ENCODE results near the gene PSMC3IP. TPM values are rescaled to one million over a fixed set of nuclear protein-coding genes. Genes with fewer than 3 reads are reported as not detected.
"Not testable (repeated sequence)": the region's sequence is repeated elsewhere in the genome, so short reads cannot be mapped to it uniquely, and the experiment has no call there.

PSMC3IP gene, protein sequence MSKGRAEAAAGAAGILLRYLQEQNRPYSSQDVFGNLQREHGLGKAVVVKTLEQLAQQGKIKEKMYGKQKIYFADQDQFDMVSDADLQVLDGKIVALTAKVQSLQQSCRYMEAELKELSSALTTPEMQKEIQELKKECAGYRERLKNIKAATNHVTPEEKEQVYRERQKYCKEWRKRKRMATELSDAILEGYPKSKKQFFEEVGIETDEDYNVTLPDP
- 8.0 and 8.5 TPM in 2 replicates for total RNA-seq (2014; rRNA removed; shearing (Covaris generic))
- 15.7 and 16.8 TPM in 2 replicates for polyA plus RNA-seq (2015; cell fraction: cytosol; rRNA removed)
- 66.9 and 75.1 TPM in 2 replicates for polyA plus RNA-seq (2015; cell fraction: nucleus; rRNA removed)

DNA sequence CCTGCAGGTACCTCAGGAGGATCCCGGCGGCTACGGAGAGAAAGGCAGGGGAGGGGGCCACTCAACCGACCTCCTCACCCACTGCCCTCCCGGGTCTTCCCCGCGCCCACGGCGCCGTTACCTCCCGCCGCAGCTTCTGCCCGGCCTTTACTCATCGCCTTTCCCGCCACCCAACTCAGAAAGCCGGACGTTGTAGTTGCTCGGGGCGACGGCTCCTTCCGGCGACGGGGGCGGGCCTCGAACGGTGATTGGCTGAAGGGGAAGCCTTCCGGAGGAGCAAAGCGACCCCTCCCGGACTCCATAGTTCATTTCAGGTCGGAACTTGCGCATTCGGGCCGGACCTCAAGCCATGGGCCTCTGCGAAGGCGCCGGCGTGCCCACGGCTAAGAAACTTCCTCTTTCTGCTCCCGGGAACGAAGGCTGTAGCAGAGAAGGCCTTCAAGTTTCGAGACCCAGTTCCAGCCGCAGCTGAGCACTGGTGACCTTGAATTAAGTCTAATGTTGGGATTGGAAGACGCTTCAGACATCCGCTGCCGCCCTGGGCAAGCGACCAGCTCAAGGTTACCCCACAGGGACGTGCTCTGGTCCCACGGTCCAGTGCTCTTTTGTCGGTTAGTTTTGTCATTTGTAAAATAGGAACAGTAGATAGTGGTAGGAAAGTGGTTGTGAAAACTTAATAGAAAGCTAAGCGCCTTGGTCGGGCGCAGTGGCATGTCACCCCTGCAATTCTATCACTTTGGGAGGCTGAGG is at the start of gene PSMC3IP:
PSMC3IP (minus strand) TSS at position 198 of the 750 bp plus-strand sequence; CDS start at position 155, 43 bp downstream.
- peak; percentile 94 for DNase-seq (ENCODE audit: low read depth, low spot score)
- in situ Hi-C loops (cut with HindIII; ENCODE audit: low pct_unique_long_range_greater_than_20kb, low sequenced_read_pairs) = no loop called here

DNA sequence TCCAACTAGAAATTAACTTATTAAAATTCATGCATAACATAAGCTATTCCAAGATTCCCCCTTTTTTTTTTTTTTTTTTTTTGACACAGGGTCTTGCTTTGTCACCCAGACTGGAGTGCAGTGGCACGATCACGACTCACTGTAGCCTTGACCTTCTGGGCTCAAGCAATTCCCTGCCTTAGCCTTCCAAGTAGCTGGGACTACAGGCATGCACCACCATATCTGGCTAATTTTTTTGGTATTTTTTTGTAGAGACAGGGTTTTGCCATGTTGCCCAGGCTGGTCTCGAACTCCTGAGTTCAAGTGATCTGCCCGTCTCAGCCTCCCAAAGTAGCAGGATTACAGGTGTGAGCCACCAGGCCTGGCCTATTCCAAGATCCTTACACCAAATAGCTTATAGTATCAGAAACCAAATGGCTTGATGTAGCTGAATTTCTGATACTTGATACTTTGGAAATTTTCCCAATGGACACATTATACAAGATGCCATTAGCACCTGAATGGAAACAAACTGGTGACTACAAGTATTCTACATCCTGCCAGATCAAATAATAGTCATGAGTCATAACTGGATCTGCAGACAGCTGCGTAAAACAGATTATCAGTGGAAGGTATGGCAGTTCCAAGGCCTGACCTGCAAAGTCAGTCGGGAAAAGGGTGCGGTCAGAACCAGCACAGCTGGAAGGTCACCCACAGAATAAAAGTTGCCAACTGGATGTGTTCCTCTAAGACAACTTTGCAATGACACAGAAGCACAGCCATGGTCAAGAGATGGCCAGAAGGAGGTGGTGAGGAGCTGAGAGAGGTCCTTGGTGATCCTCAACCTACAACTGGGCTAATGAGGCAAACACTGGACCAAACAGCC is 46.4 kb upstream of the PSMC3IP start:
- in situ Hi-C loops (cut with HindIII; ENCODE audit: low pct_unique_long_range_greater_than_20kb, low sequenced_read_pairs) = no loop called here
- peak; percentile 42 for DNase-seq (ENCODE audit: low read depth, low spot score)

DNA sequence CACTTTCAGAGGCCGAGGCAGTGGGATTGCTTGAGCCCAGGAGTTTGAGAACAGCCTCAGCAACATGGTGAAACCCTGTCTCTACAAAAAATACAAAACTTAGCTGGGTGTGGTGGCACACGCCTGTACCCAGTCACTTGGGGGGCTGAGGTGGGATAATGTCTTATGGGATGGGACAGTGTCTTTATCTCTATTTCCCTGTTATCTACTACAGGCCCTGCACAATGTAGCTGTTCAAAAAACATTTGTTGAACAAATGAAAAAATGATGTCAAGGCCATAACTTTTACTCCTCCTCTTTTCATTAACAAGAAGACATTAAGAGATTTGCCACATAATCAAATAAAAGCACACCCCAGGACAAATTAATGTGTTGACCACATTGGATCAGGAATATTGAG is 45.7 kb upstream of the PSMC3IP start:
- no peak for DNase-seq (ENCODE audit: low read depth, low spot score)
- in situ Hi-C loops (cut with HindIII; ENCODE audit: low pct_unique_long_range_greater_than_20kb, low sequenced_read_pairs) = no loop called here

DNA sequence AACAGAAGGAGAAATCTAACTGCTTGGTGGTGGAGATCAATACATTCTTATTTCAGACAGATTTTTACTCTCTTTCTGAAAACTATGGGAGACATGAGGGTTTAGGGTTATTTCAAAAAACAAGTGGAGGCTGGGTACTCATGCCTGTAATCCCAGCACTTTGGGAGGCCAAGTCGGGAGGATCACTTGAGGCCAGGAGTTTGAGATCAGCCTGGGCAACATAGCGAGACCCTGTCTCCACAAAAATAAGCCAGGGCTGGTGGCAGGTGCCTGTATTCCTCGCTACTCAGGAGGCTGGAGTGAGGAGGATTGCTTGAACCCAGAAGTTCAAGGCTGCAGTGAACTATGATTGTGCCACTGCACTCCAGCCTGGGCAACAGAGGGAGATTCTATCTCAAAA is 44.5 kb upstream of the PSMC3IP start:
- DNase-seq (ENCODE audit: low read depth, low spot score); in situ Hi-C loops (cut with HindIII; ENCODE audit: low pct_unique_long_range_greater_than_20kb, low sequenced_read_pairs): not testable (repeated sequence)

DNA sequence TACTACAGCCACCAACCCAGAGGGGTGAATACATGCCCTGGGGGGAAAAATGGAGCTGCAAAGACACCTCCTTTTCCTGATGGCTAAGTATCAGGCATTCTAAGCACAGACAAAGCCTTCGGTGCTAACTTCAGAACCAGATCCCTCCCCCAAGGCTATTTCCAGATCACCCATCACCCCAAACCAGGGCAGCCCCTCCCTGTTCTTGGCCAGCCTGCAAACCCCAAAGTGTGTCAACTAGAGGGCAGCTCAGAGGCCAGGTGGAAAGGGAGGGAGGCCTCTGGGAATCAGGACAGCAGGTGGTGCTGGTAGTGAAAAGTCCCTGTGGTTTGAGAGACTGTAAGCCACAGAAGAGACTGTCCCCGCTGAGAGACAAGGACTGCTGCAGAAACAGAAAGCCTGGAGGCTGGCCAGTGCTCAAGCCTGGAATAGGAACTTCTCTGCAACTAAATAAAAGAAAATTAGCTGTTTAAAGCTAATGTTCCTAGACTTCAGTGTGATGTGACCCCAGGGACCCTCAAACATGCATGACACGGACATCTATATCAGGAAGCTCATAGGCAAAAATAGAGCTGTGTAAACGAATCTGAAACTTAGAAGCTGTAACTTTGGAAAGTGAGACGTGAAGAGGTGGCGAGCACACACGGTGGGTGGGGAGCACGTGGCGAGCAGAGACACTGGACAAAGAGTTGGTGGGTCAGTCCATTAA is 41.1 kb upstream of the PSMC3IP start:
- no peak for DNase-seq (ENCODE audit: low read depth, low spot score)
- in situ Hi-C loops (cut with HindIII; ENCODE audit: low pct_unique_long_range_greater_than_20kb, low sequenced_read_pairs) = no loop called here

DNA sequence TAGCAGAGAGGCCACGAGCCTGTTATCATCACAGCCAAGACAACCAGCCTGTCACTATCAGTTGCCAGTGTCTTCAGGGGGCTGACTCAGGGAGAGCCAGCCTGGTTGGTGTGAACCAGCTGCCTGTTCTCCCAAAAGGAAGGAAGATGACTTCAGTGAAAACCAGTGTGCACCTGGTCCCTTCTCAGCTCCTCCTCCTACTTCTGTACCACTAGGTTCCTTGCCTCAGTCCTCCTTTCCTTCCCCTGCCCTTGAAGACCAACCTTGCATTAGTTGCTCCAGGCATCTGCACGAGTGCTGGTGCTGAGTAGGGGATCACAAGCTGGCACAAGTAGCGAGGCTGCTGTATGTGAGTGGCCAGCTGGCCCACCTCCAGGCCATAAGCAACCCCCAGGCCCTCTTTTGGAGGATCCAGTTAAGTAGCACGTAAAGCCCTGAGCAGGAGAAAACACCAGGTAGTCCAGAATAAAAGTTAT is 40.5 kb upstream of the PSMC3IP start:
- DNase-seq (ENCODE audit: low read depth, low spot score) = no peak
- in situ Hi-C loops (cut with HindIII; ENCODE audit: low pct_unique_long_range_greater_than_20kb, low sequenced_read_pairs) = no loop called here

DNA sequence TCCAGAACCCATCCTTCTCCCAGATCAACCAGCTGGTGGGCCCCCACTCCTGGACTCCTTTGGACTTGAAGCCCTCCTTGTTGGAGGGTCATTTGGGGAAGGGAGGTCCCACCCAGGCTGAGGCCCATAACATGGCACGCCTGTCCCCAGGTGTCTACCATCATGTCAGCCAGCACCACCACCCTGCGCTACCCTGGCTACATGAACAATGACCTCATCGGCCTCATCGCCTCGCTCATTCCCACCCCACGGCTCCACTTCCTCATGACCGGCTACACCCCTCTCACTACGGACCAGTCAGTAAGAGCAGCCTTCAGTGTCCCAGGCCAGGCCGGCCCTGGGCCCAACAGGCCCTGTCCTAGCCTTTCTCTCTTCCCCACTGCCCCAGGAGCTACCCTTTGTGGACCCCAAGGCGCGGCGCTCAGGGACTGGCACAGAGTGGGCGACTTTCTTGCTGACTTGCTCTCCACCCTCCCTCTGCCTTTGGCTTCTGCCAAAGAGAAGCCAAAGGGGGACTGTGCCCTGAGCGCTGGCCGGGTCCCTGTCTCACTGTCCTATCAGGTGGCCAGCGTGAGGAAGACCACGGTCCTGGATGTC is 36.3 kb upstream of the PSMC3IP start:
- DNase-seq (ENCODE audit: low read depth, low spot score) = no peak
- in situ Hi-C loops (cut with HindIII; ENCODE audit: low pct_unique_long_range_greater_than_20kb, low sequenced_read_pairs) = no loop called here

DNA sequence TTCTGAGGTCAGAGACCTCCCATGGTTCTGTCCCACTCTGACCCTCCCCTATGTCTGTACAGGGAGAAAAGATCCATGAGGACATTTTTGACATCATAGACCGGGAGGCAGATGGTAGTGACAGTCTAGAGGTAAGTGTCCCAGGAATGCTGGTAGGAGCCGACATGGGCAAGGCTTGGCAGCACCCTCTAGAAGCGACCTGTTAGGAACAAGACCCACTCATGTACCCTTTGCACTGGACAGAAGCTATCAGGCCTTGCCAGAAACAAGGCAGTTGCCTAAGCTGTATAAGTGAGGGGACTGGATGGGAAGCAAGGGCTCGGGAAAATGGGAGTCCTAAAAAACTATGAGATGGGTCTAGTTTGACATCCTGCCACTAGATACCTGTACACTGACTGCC is 34.5 kb upstream of the PSMC3IP start:
- in situ Hi-C loops (cut with HindIII; ENCODE audit: low pct_unique_long_range_greater_than_20kb, low sequenced_read_pairs) = no loop called here
- no peak for DNase-seq (ENCODE audit: low read depth, low spot score)

DNA sequence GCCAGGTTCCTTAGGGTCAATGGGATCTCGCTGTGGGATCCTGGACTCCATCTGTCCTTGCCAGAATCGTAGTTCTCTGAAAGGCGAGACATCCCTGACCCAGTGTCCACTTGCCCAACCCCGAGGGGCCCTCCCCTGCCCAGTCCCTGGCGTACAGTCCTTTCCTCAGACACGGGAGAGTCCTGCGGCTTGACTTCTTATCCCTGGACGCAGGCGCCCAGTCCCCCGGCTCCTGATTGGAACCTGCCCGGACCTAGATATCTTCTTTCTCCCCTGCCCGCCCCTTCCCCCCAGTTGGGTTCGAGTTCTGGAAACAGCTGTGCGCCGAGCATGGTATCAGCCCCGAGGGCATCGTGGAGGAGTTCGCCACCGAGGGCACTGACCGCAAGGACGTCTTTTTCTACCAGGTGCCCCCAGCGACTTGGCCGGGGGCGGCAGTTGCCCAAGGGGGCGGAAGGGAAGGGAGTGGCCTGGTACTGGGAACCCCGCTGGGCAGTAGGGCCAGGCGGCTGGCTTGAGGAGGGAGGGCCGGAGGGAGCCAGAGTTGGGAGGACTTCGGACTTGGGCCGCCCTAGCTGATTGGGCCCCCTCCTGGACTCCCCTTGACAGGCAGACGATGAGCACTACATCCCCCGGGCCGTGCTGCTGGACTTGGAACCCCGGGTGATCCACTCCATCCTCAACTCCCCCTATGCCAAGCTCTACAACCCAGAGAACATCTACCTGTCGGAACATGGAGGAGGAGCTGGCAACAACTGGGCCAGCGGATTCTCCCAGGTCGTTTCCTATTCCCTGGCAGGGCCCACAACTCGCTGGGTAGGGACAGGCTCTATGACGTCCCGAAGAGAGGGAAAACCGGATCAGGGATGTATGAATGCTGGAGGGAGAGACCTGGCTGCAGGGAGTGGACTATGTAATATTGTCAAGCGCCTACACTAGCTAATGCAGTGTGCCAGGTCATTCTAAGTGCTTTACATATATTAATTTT is 32.6 kb upstream of the PSMC3IP start:
- not testable (repeated sequence) for DNase-seq (ENCODE audit: low read depth, low spot score)

DNA sequence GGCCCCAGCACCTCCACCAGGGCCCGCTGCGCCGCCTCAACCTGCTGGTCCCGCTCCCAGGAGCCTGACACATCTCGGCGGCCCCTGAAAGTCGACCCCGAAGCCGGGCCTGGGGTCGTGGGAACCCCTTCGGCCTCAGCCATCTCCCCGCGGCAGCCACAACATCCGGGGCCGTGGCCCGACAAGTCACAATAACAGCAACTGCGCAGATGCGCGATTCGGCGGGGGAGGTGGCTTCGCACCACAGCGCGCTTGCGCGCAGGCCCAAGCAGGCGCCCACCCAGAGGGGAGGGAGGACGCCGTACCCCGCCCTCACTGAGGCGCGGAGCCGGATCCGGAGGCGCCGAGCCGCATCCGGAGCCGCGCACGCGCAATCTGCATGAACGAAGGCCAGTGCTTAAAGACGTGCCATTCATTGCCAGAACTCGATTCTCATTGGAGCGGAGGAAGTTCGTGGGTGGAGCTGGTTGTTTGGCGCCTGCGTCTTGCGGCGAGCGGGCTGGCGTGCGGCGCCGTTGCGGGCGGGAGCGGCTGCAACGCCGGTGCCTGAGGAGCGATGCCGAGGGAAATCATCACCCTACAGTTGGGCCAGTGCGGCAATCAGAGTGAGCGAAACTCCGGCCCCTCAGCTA is 31.8 kb upstream of the PSMC3IP start, which contains the start of the genes RETREG3 and TUBG1:
RETREG3 (minus strand) TSS at position 193 of the 632 bp plus-strand sequence; CDS start at position 143, 50 bp downstream.
TUBG1 (plus strand) TSS at position 502 of the 632 bp plus-strand sequence; CDS start at position 557, 55 bp downstream.
- in situ Hi-C loops (cut with HindIII; ENCODE audit: low pct_unique_long_range_greater_than_20kb, low sequenced_read_pairs) = no loop called here
- DNase-seq (ENCODE audit: low read depth, low spot score) = peak; percentile 99

More for the DNA sequence above, 32.6 kb upstream of the PSMC3IP start:
- in situ Hi-C loops (cut with HindIII; ENCODE audit: low pct_unique_long_range_greater_than_20kb, low sequenced_read_pairs) = not testable (repeated sequence)

DNA sequence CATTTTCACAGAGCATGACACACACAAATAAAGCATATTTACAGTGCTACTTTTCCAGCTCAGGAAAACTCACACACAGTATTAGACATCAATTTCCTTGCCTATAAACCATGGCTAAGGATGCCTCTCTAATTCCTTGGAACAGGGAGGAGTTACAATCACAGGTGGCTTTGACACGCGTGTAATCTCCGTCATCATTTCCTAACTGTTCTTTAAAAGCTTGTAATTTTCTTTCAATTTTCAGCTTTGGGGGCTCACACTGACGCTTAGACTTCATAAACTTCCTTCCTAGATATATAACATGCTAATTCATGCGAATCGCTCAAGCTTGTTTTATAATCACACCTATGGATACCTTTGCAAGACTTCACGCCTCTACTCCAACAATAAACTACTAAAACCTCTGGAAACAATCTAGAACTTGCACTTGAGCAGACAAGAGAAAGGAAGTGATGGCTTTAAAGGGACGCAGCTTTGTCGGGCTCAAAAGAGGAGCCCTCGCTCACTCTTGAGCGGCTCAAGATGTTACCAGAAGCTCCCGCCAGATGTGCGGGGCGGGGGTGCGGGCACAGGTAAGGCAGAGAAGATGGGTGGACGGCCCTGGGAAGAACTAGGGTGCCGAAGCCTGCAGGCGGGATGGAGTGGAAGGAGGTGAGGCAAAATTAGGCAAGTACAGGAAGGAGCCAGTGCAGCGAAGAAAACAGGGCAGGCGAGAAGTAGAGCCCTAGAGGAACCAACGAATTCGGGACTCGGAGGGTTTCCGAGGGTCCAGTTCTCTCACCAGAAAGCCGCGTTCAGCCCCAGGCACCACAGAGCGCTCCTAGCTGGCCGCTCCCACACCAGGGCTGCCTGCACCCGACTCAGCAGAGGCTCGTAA is 31.0 kb upstream of the PSMC3IP start:
- no peak for DNase-seq (ENCODE audit: low read depth, low spot score)
- in situ Hi-C loops (cut with HindIII; ENCODE audit: low pct_unique_long_range_greater_than_20kb, low sequenced_read_pairs) = no loop called here

DNA sequence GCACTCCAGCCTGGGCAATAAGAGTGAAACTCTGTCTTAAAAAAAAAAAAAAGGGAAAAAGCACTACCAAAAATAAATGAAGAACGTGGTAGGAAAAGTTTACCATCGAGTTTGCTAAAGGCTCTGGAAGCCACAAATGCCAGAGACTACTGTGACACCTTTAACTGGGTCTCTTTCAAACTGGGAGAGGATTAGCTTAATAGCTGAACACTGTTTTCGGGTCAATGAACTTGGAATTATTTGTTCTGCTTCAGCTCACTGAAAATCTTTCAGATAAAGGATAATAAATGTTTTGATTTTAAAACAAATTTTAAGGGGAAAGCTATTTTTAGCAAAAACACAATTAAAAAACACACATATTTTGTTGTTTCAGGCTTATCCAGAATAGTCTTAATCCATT is 30.2 kb upstream of the PSMC3IP start:
- in situ Hi-C loops (cut with HindIII; ENCODE audit: low pct_unique_long_range_greater_than_20kb, low sequenced_read_pairs) = no loop called here
- DNase-seq (ENCODE audit: low read depth, low spot score) = no peak

DNA sequence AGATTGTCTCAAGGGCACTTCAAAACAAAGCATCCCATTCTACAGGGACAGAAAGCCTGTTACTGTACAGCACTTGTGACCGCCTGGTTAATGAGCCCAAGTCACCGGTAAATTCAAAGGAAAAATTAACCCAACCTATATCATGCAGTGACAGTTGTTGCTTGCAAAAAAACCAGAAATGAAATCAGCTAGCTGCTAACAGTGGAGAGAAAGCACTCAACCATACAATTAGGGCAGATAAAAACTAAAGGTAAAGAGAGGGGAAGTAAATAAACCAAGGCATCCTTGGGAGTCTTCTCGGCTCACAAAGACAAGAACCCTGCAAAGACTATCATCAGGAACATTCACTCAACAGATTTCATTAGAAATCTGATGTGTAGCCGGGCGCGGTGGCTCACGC is 25.8 kb upstream of the PSMC3IP start:
- in situ Hi-C loops (cut with HindIII; ENCODE audit: low pct_unique_long_range_greater_than_20kb, low sequenced_read_pairs) = no loop called here
- DNase-seq (ENCODE audit: low read depth, low spot score) = peak; percentile 75

DNA sequence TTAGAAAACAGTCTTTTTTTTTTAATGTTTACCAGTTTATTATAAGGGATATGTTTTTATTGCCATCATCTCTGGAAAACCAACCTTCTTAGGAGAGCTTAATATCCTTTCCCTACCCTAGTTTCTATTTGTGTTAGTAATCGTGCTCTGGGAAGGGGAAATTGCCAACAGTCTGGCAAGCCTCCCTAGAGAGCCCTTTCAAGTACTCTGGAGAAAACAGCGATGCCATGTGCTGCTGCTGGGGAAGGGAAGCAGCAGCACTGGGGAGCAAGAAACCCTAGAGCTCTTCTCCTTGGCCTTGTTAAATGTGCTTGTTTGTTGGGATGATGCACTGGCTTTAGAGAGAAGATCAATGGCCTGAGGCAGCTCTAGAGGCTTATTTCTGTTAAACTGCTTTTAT is 21.4 kb upstream of the PSMC3IP start:
- in situ Hi-C loops (cut with HindIII; ENCODE audit: low pct_unique_long_range_greater_than_20kb, low sequenced_read_pairs) = no loop called here
- no peak for DNase-seq (ENCODE audit: low read depth, low spot score)
